ENCODE results near the gene ABHD6.

ABHD6 gene

GRCh38 chr3:58340594-58341244 is 103.1 kb downstream of the ABHD6 start:
- no peak for DNase-seq (ENCODE audit: low read depth)
- no peak overlapping the region for H3K4me3 ChIP-seq (replicated peaks; ENCODE audit: low read depth, low read length)
- TF ChIP-seq CTCF (IDR thresholded peaks at IDR 0.05; ENCODE audit: low read length, missing control alignments), result no peak

GRCh38 chr3:58341376-58341775 is 103.8 kb downstream of the ABHD6 start:
- TF ChIP-seq CTCF (IDR thresholded peaks at IDR 0.05; ENCODE audit: low read length, missing control alignments), result no peak
- DNase-seq (ENCODE audit: low read depth), result no peak
- no peak overlapping the region for H3K4me3 ChIP-seq (replicated peaks; ENCODE audit: low read depth, low read length)

- H3K4me3 ChIP-seq (replicated peaks; ENCODE audit: low read depth, low read length), result no peak overlapping the region
- DNase-seq (ENCODE audit: low read depth), result no peak
- no peak for TF ChIP-seq CTCF (IDR thresholded peaks at IDR 0.05; ENCODE audit: low read length, missing control alignments)
Observed at GRCh38 chr3:58342676-58343075, 105.1 kb downstream of the ABHD6 start.

All from fibroblast of pulmonary artery (primary cell).